HFF-Myc (cell line): ENCODE data around the gene RNF214.

Experiments used
- DNase-seq: peaks from one replicate; pipeline ENCODE4 v3.0.0-alpha.2; 2011; ENCODE audit warnings: low read depth; ENCODE audit errors: extremely low read depth
- H3K4me3 ChIP-seq: replicated peaks from 2 replicates; pipeline ENCODE4 v1.5.1; 2011; ENCODE audit warnings: low read depth, mild to moderate bottlenecking, control low read depth, low read length
- CTCF ChIP-seq: IDR thresholded peaks from 2 replicates; pipeline ENCODE4 v1.5.1; 2012; ENCODE audit warnings: mild to moderate bottlenecking, low read depth, low read length, control low read depth; ENCODE audit errors: missing control alignments

The RNF214 gene

DNA sequence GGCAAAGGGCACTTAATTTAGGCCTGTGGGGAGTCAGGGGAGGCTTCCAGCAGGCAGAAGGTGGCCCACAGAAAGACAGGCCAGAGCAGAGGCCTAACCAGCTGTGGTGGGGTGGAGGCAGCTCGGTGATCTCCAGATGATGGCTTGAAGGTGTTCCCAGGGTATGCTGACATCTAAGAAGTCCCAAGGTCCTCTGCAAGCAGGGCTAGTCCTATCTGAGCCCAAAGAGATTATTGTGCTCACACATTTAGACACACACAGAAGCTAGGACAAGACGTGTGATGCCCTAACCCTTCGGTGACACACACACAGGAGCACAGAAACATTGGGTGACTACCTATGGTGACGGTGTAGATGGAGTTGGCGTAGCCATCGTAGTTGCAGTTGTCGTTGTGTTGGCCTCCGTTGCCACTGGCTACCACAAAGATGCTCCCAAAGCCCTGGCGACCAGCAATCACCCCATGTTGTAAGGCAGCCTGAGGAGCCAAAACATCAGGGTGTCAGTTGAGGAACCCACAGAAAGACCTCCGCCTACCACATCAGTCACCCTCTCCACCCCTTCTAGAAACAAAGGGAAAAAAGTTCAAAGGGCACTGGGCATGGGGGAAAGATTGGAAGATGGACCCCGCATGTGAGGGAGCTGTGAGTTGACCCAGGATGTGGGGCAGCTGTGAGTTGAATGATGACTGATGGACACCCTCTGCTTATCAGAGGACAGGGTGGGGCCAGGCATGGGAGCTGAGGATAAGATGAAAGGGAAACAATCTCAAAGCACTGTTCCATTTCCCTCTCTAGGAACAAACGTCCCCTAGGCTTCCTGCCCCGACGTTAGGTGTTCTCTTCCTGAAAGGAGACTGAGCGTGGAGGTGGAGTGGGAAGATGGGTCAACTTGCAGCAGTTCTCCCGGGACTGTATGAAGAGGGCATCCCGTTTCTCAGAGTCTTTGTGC, 8.5 kb upstream of the RNF214 start:
- H3K4me3 ChIP-seq = no peak overlapping the region
- no peak for TF ChIP-seq CTCF
- DNase-seq = no peak

DNA sequence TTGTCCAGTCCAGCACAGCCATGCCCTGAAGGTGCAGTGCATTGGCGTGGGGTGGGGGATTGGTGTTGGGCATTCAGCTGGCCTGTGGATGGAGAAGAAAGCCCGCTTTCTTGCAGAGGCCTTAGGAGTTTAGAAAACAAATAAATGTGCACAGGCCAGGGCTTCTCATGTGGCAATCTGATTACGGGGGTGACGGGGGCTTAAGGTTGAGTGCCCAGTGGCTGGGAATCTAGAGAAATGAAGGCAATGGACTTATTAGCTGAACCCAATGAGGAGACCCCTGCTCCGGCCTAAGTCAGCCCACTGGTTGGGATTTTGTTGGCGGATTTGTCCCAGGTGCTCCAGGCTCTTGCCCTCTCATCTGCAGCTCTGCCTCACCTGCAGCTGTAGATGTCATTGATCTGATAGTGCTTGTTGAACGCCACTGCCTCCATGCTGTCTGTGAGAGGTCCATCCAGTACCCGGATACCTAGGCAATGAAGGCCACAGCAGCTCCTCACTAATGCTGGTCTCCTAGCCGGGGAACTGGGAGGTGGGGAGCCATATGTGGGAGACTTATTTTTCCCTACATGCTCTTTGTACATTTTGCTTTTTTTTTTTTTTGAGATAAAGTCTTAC, 6.8 kb upstream of the RNF214 start:
- no peak for DNase-seq
- H3K4me3 ChIP-seq = no peak overlapping the region
- TF ChIP-seq CTCF = no peak

- H3K4me3 ChIP-seq = no peak overlapping the region
- peak; percentile 53 for DNase-seq
- TF ChIP-seq CTCF = peak; percentile 75
Observed at GRCh38 chr11:117226388-117227385, 5.8 kb upstream of the RNF214 start.

DNA sequence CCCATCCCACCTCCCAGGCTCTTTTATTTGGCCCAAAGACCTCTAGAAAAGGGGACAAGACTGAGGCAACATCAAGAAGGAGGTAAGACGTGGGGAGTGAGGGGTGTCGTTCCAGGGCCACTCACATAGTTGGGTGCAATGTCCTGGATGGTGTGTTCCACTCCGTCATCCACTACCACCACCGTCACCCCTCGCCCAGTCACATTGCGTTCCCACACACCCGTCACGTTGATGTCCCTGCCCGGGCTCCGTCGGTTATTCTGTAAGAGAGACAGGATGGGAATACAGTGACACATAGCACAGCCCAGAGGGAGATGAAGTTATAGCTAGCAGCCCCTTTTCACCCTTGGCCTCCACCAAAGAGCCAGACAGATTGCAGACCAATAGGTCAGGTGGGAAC, 4.4 kb upstream of the RNF214 start:
- no peak for DNase-seq
- H3K4me3 ChIP-seq = no peak overlapping the region
- no peak for TF ChIP-seq CTCF

GRCh38 chr11:117229411-117229810, 3.1 kb upstream of the RNF214 start:
- H3K4me3 ChIP-seq = no peak overlapping the region
- TF ChIP-seq CTCF = no peak

DNA sequence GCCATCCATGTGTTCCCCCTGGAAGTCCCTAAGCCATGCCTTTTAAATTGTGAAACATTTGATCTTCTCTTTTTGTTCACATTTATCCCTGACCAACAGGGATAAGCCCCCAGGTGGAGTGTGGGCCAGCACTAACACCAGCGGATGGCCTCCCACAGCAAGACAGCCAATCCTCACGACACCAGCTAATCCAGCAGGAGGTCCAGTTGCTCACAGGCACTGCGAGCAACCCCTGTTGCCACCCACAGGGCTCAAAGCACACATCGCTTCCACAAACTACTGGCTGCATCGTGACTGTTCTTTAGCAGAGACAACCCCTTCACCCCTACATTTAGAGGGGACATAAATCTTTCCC, 2.6 kb upstream of the RNF214 start:
- TF ChIP-seq CTCF = no peak
- DNase-seq = no peak
- no peak overlapping the region for H3K4me3 ChIP-seq

More at GRCh38 chr11:117229411-117229810, 3.1 kb upstream of the RNF214 start:
- no peak for DNase-seq
